Stomach (tissue), 9 donors: Measurements from ENCODE around the gene DTX3L. TPM values are rescaled to one million over a fixed set of nuclear protein-coding genes. Genes with fewer than 3 reads are reported as not detected.

ENCODE experiments used
- DNase-seq, 2 donors: peaks; one replicate each; pipeline versions ENCODE4 v3.0.0 to v3.0.0-alpha.2; 2013 to 2019
- H3K27ac ChIP-seq, 5 donors: fragments of 200-600 bp in 4 of 5; sonication (generic) in 4 of 5; one replicate each; pipeline ENCODE4 v1.5.1; 2013 to 2019; ENCODE audit warnings: mild to moderate bottlenecking in 1 of 5, moderate library complexity in 1 of 5
- H3K27me3 ChIP-seq, 3 donors: fragments of 200-600 bp; sonication (generic); one replicate each; pipeline ENCODE4 v1.5.1; 2017 to 2019; ENCODE audit warnings: mixed run types in 1 of 3
- H3K36me3 ChIP-seq, 4 donors: fragments of 200-600 bp; sonication (generic); 1 replicate in 3 of 4; 2 replicates in 1 of 4; pipeline ENCODE4 v1.5.1; 2016 to 2019
- H3K4me1 ChIP-seq, 4 donors: fragments of 200-600 bp; sonication (generic); one replicate each; pipeline ENCODE4 v1.5.1; 2016 to 2019
- H3K4me3 ChIP-seq, 4 donors: fragments of 200-600 bp; sonication (generic) in 3 of 4; one replicate each; pipeline ENCODE4 v1.5.1; 2016 to 2019; ENCODE audit warnings: mild to moderate bottlenecking in 1 of 4
- H3K9me3 ChIP-seq, 4 donors: fragments of 200-600 bp; sonication (generic); one replicate each; pipeline ENCODE4 v1.5.1; 2016 to 2019
- CTCF ChIP-seq, 7 experiments: fragments of 450-650 bp in 4 of 7; fragments of 200-600 bp in 3 of 7; sonication (generic) in 3 of 7; IDR thresholded peaks; one replicate each; pipeline ENCODE4 v1.5.1; 2016 to 2019; ENCODE audit warnings: antibody characterized with exemption in 7 of 7, control low read depth in 2 of 7, mild to moderate bottlenecking in 1 of 7
- EP300 ChIP-seq: sonication (generic); formaldehyde crosslinking; IDR thresholded peaks from one replicate; pipeline ENCODE4 v1.6.1; 2017; ENCODE audit warnings: antibody characterized with exemption
- POLR2A ChIP-seq, 4 donors: fragments of 450-650 bp; IDR thresholded peaks; one replicate each; pipeline ENCODE4 v1.6.1; 2016; ENCODE audit warnings: antibody characterized with exemption in 4 of 4, control low read depth in 2 of 4, mild to moderate bottlenecking in 1 of 4, moderate library complexity in 1 of 4
- POLR2AphosphoS5 ChIP-seq, 3 donors: sonication (generic); formaldehyde crosslinking; IDR thresholded peaks; one replicate each; pipeline ENCODE4 v1.6.1; 2016; ENCODE audit warnings: antibody characterized with exemption in 3 of 3
- WGBS, 5 donors: extraction: QIAGEN DNeasy Blood & Tissue Kit in 3 of 5; methylation state at CpG; one replicate each; pipeline versions ENCODE4 v1.1.5 to v1.1.7; 2013 to 2018; 5-methylcytosine and 5-hydroxymethylcytosine counted together
- intact Hi-C: fragments of 100-400 bp; cut with DNase I; formaldehyde crosslinking; loops from one replicate; pipeline ENCODE4 v1.15.1; 2023; ENCODE audit warnings: low total_unique reads
- polyA plus RNA-seq, 3 donors: library from polyadenylated mRNA; stranded (reverse); fragments of 200-250 nt; gene quantifications; one replicate each; pipeline ENCODE4 v1.2.3, GENCODE V29; 2013
- total RNA-seq, 5 donors: library from RNA; depleted of rRNA; stranded (reverse); fragments of >200 nt; gene quantifications; one replicate each; pipeline versions ENCODE4 v1.1.0 to v1.2.3, GENCODE V29; 2014 to 2016
- donor health status: healthy with polysubstance abuse.
- donor health status: Bipolar disorder and iron deficiency.
- donor health status: healthy.

DTX3L gene
- total and polyA plus RNA-seq, 8 donors, result 5.8 to 29.0 (median 15.1) TPM

DNA sequence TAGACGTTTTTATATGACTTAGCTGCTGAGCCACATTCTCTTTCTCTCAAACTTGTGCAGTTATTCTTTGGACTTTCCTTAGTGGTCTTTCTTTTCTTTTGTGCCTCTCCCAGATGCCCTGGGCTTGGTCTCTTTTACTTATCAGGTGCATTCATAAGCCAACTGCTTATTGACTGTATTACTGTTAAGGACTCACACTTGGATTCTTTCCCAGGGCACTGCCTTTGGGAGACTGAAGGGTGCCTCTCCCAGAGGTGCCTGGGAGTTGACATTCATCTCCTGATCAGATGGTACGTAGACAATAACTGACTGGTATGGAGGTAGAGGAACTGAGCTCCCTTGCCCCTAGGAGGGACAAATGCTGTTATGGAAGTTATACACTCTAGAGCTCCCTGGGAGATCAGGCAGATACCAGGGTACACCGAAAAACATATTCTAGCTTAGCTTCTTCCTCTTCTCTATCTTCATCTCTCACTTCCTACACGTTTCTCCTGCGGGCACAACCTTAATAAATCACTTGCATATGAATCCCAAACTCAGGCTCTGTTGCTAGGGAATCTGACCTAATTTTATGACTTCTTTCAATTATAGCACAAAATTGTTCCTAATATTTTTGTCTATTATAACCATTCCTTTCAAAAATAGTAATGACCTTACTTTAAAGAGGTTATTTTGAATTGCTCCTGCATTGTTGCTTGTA is 38.0 kb downstream of the DTX3L start:
- no peak overlapping the region for H3K4me3 ChIP-seq
- no peaks in the 10 kb centered on the region for H3K4me1 ChIP-seq
- WGBS, 5 donors, result 47 to 58% (median 54%) methylated on average over 5 of the region's 5 CpGs
- H3K27ac ChIP-seq, result no peak overlapping the region
- H3K9me3 ChIP-seq, result no peaks in the 10 kb centered on the region
- TF ChIP-seq EP300 (no peak), CTCF (IDR thresholded peaks at IDR 0.05) (no peak)
- DNase-seq, result no peak
- H3K36me3 ChIP-seq, result no peaks in the 10 kb centered on the region
- intact Hi-C loops, result no loop called here
- H3K27me3 ChIP-seq, result no peaks in the 10 kb centered on the region

DNA sequence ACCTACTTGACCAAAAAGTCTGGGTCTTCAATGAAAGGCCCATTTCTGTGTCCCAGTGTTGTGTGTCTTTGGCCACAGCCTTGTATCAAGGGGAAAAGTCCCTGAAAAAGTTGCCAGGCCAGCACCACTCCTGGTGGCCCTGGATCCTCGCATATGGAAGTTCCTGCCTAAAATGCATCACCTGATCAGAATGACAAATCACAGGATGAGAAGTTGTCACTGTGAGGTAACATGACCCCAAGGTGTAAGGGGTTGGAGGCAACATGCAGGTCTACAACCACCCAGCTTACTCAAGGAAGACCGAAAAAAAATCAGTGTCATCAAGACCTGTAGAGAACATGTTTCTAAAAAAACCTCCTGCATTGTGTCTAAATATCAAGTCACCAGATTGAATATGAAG is 38.9 kb downstream of the DTX3L start:
- no peaks in the 10 kb centered on the region for H3K36me3 ChIP-seq
- H3K27me3 ChIP-seq, result no peaks in the 10 kb centered on the region
- H3K4me3 ChIP-seq, result no peak overlapping the region
- DNase-seq, result no peak
- H3K9me3 ChIP-seq, result no peaks in the 10 kb centered on the region
- intact Hi-C loops, result no loop called here
- 79 to 97% (median 85%) methylated on average over 2 of the region's 2 CpGs for WGBS, 5 donors
- H3K27ac ChIP-seq, result no peak overlapping the region
- no peak for TF ChIP-seq POLR2AphosphoS5 (IDR thresholded peaks at IDR 0.05)
- no peak for TF ChIP-seq EP300
- no peak for TF ChIP-seq POLR2A (IDR thresholded peaks at IDR 0.05)
- TF ChIP-seq CTCF (IDR thresholded peaks at IDR 0.05), result no peak
- no peaks in the 10 kb centered on the region for H3K4me1 ChIP-seq

GRCh38 chr3:122606330-122606729 is 42.2 kb downstream of the DTX3L start:
- Histone ChIP-seq H3K27ac (no peak overlapping the region), H3K27me3 (no peaks in the 10 kb centered on the region), H3K36me3 (no peaks in the 10 kb centered on the region), H3K9me3 (no peaks in the 10 kb centered on the region), H3K4me1 (no peaks in the 10 kb centered on the region), H3K4me3 (no peak overlapping the region)
- no peak for TF ChIP-seq POLR2AphosphoS5 (IDR thresholded peaks at IDR 0.05)
- TF ChIP-seq POLR2A (IDR thresholded peaks at IDR 0.05), result no peak
- TF ChIP-seq EP300, result no peak
- no peak for TF ChIP-seq CTCF (IDR thresholded peaks at IDR 0.05)
- DNase-seq, result no peak
- 50 to 62% (median 56%) methylated on average over 4 of the region's 4 CpGs for WGBS, 5 donors
- intact Hi-C loops, result no loop called here

DNA sequence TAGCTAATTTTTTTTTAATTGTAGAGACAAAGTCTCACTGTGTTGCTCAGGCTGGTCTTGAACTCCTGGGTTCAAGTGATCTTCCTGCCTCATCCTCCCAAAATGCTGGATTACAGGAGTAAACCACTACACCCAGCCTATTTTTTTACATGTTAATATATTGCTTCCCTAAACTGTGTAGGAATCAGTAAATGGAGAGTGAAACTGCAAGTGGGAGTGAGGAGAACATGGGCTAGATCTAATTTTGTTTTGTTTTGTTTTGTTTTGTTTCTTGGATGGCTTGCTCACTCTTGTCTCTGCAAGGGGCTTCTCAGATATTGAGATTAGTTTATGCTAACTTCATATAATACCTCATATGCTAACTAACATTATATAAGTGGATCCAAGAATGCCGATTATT is 44.8 kb downstream of the DTX3L start:
- Histone ChIP-seq H3K4me1 (no peaks in the 10 kb centered on the region), H3K27me3 (no peaks in the 10 kb centered on the region), H3K4me3 (no peak overlapping the region), H3K36me3 (no peaks in the 10 kb centered on the region), H3K9me3 (no peaks in the 10 kb centered on the region), H3K27ac (no peak overlapping the region)
- 94 to 100% (median 95%) methylated on average over 1 of the region's 1 CpG for WGBS, 5 donors
- DNase-seq, result no peak
- intact Hi-C loops, result no loop called here
- TF ChIP-seq POLR2AphosphoS5 (IDR thresholded peaks at IDR 0.05), result no peak
- TF ChIP-seq EP300, result no peak
- no peak for TF ChIP-seq POLR2A (IDR thresholded peaks at IDR 0.05)

DNA sequence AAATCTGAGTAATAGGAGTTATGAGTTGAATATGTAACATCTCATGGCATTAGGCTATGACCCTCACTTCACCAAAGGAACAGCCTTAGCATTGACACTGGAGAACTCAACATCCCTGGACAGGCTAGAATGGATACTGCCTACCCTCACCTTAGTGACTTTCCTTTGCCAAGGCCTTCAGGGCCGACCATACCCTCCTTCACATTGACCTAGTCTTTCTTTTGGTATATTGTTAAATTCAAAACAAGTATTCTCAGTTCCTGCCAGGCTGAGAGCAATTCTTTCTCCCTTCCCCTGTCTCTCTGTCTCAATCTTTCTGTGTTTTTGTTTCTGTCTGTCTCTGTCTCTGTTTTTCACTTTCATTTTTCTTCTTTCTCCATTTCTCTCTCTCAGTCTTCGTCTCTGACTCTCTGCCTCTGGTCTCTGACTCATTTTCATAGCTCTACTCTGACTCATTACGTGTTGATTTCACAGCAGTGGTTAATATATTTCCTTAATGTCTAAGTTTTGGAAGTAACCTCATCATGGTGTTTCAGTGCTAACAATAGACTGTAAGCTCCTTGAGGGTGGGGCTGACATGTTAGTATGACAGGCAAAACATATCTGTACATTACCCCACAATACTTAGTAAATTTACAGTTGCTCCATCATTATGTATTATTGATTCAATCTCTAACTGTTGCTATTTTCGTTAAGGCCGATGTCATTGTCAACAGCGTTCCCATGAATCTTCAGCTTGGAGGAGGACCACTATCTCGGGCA is 45.8 kb downstream of the DTX3L start:
- 68 to 85% (median 82%) methylated on average over 7 of the region's 7 CpGs for WGBS, 5 donors
- no peaks in the 10 kb centered on the region for H3K4me1 ChIP-seq
- H3K27ac ChIP-seq, result no peak overlapping the region
- no peak overlapping the region for H3K4me3 ChIP-seq
- H3K36me3 ChIP-seq, result no peaks in the 10 kb centered on the region
- no peaks in the 10 kb centered on the region for H3K27me3 ChIP-seq
- no peaks in the 10 kb centered on the region for H3K9me3 ChIP-seq
- no peak for DNase-seq
- intact Hi-C loops, result no loop called here
- TF ChIP-seq POLR2AphosphoS5 (IDR thresholded peaks at IDR 0.05) (no peak), EP300 (no peak), CTCF (IDR thresholded peaks at IDR 0.05) (no peak)
